Hepatocyte (in vitro differentiated cells): Measurements from ENCODE around the gene SLC35E1. TPM values are rescaled to one million over a fixed set of nuclear protein-coding genes. Genes with fewer than 3 reads are reported as not detected.

ENCODE experiments used
- DNase-seq: peaks from one replicate; pipeline ENCODE4 v3.0.0-alpha.2; 2016; ENCODE audit warnings: low spot score
- H2AFZ ChIP-seq: fragments of 200-600 bp; sonication (generic); 2 replicates; pipeline ENCODE4 v1.6.0; 2016; ENCODE audit warnings: antibody characterized with exemption, mild to moderate bottlenecking
- H3K27ac ChIP-seq: fragments of 200-600 bp; sonication (generic); 2 replicates; pipeline ENCODE4 v1.5.1; 2016; ENCODE audit warnings: mild to moderate bottlenecking
- H3K27me3 ChIP-seq: fragments of 200-600 bp; sonication (generic); 2 replicates; pipeline ENCODE4 v1.6.1; 2016
- H3K36me3 ChIP-seq: fragments of 200-600 bp; sonication (generic); replicated peaks from 2 replicates; pipeline ENCODE4 v1.5.1; 2016; ENCODE audit warnings: low read depth; ENCODE audit not compliant: insufficient read depth
- H3K4me1 ChIP-seq: fragments of 200-600 bp; sonication (generic); 2 replicates; pipeline ENCODE4 v1.5.1; 2016; ENCODE audit warnings: mild to moderate bottlenecking, moderate library complexity; ENCODE audit not compliant: insufficient read depth
- H3K4me2 ChIP-seq: fragments of 200-600 bp; sonication (generic); 2 replicates; pipeline ENCODE4 v1.6.0; 2016
- H3K4me3 ChIP-seq: fragments of 200-600 bp; sonication (generic); 2 replicates; pipeline ENCODE4 v1.5.1; 2016; ENCODE audit warnings: mild to moderate bottlenecking
- H3K79me2 ChIP-seq: fragments of 200-600 bp; sonication (generic); 2 replicates; pipeline ENCODE4 v1.6.0; 2017; ENCODE audit warnings: mild to moderate bottlenecking
- H3K9me2 ChIP-seq: fragments of 200-600 bp; sonication (generic); replicated peaks from 2 replicates; pipeline ENCODE4 v1.6.0; 2017; ENCODE audit warnings: mild to moderate bottlenecking; ENCODE audit not compliant: insufficient read depth
- H3K9me3 ChIP-seq: fragments of 200-600 bp; sonication (generic); 2 replicates; pipeline ENCODE4 v1.5.1; 2016; ENCODE audit warnings: low read depth, mild to moderate bottlenecking
- H4K20me1 ChIP-seq: fragments of 200-600 bp; sonication (generic); 2 replicates; pipeline ENCODE4 v1.6.0; 2016; ENCODE audit warnings: mild to moderate bottlenecking; ENCODE audit not compliant: insufficient read depth, poor library complexity, severe bottlenecking
- EZH2 ChIP-seq: fragments of 200-600 bp; sonication (generic); IDR thresholded peaks from 2 replicates; pipeline ENCODE4 v1.6.1; 2016; ENCODE audit warnings: antibody characterized with exemption, mild to moderate bottlenecking, borderline replicate concordance
- EZH2phosphoT487 ChIP-seq: fragments of 200-600 bp; sonication (generic); IDR thresholded peaks from one replicate; pipeline ENCODE4 v1.6.1; 2018; ENCODE audit warnings: antibody characterized with exemption, mild to moderate bottlenecking, low read depth, moderate library complexity; ENCODE audit not compliant: unreplicated experiment, severe bottlenecking
- WGBS: methylation state at CpG from one replicate; pipeline ENCODE4 v1.1.6; 2016; ENCODE audit warnings: low lambda C conversion rate; ENCODE audit errors: missing lambda C conversion rate; 5-methylcytosine and 5-hydroxymethylcytosine counted together
- polyA plus RNA-seq: library from polyadenylated mRNA; unstranded; fragments of >200 nt; fragmentation: Nextera tagmentation; extraction: Ambion mirVana; gene quantifications from 2 replicates; pipeline ENCODE4 v1.2.1, GENCODE V29; 2016
- total RNA-seq: library from RNA; depleted of rRNA; stranded (reverse); fragments of >200 nt; gene quantifications from 2 replicates; pipeline ENCODE4 v1.2.3, GENCODE V29; 2014
- TF ChIP-seq, protein P1 (sequence below): fragments of 200-600 bp; sonication (generic); IDR thresholded peaks from 2 replicates; pipeline ENCODE4 v1.5.1; 2016; ENCODE audit warnings: antibody characterized with exemption, mild to moderate bottlenecking; ENCODE audit not compliant: poor library complexity

The SLC35E1 gene
- total and polyA plus RNA-seq, 2 experiments from 2014 or later = 32.0 to 33.3 TPM

DNA sequence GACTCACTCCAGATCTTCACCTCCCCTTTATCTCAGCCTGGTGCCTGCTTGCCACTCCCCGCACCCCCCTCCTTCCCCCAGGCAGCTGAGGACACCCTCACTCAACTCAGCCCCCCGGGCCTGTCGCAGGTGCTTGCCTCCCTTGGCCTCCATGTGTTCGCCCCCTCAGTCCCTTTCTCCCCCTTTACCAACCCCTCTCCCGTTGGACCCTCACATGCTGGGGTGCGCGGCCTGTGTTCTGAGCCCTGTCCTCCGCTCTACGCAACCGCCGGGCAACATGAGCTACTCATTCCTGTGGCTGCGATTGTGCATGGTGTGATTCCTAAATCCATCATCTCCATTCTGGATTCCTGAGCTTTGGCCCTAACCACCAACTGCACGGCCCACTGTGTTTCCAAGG, 35.1 kb downstream of the SLC35E1 start:
- H3K79me2 ChIP-seq = peaks cover 62% of the 10 kb centered on the region
- no peak overlapping the region for H3K27ac ChIP-seq
- TF ChIP-seq EZH2phosphoT487 (no peak), EZH2 (no peak)
- TF ChIP-seq, protein P1, sequence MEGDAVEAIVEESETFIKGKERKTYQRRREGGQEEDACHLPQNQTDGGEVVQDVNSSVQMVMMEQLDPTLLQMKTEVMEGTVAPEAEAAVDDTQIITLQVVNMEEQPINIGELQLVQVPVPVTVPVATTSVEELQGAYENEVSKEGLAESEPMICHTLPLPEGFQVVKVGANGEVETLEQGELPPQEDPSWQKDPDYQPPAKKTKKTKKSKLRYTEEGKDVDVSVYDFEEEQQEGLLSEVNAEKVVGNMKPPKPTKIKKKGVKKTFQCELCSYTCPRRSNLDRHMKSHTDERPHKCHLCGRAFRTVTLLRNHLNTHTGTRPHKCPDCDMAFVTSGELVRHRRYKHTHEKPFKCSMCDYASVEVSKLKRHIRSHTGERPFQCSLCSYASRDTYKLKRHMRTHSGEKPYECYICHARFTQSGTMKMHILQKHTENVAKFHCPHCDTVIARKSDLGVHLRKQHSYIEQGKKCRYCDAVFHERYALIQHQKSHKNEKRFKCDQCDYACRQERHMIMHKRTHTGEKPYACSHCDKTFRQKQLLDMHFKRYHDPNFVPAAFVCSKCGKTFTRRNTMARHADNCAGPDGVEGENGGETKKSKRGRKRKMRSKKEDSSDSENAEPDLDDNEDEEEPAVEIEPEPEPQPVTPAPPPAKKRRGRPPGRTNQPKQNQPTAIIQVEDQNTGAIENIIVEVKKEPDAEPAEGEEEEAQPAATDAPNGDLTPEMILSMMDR = no peak
- H3K36me3 ChIP-seq = no peaks in the 10 kb centered on the region
- peaks cover 35% of the 10 kb centered on the region for H4K20me1 ChIP-seq
- no peaks in the 10 kb centered on the region for H3K9me3 ChIP-seq
- no peaks in the 10 kb centered on the region for H3K9me2 ChIP-seq
- DNase-seq = no peak
- no peak overlapping the region for H3K4me3 ChIP-seq
- H3K4me2 ChIP-seq = no peak overlapping the region
- no peak overlapping the region for H2AFZ ChIP-seq
- no peaks in the 10 kb centered on the region for H3K27me3 ChIP-seq
- 98% methylated on average over 9 of the region's 13 CpGs for WGBS
- peaks cover 6% of the 10 kb centered on the region for H3K4me1 ChIP-seq

DNA sequence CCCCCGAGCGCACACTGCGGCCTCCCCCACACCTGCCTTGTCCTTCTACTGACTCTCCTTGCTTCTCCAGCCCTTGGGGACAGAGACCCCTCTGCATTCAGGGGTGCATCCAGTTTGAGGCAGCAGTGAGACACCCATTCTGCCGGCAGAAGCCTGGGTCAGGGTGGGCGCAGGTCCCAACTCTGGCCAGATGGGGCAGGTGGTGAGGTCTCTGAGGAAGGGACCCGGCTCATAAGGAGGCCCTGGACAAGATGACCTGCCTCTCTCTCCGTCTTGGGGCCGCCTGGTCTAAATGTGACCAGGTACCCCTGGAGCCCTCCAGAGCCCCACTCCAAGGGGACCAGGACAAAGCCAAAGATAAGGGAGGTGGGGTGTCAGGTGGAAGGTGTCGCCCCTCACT, 36.1 kb downstream of the SLC35E1 start:
- Histone ChIP-seq H2AFZ (no peak overlapping the region), H3K4me3 (no peak overlapping the region), H3K4me2 (no peak overlapping the region), H3K4me1 (peaks cover 4% of the 10 kb centered on the region), H4K20me1 (peaks cover 29% of the 10 kb centered on the region), H3K27me3 (no peaks in the 10 kb centered on the region), H3K27ac (no peak overlapping the region), H3K36me3 (no peaks in the 10 kb centered on the region), H3K79me2 (peaks cover 53% of the 10 kb centered on the region), H3K9me2 (no peaks in the 10 kb centered on the region), H3K9me3 (no peaks in the 10 kb centered on the region)
- 93% methylated on average over 9 of the region's 9 CpGs for WGBS
- TF ChIP-seq, protein P1 = no peak
- DNase-seq = no peak

DNA sequence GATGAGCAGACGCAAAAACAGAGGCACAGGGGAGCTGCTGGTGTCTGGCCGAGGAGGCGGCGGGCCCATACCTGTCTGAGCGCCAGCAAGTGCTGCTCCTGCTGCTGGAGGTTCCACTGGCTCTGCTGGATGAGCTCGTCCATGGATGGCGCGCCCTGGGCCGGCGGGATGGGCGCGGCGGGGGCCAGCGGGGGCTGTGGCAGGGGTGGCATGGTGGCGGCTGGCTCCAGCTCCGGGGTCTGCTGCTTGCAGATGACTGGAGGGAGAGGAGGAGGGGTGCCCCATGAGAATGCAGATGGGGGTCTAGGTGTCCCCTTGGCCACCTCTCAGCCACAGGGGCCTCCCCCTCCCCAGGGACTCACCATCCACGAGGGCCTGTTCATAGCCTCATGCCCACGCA, 36.8 kb downstream of the SLC35E1 start:
- Histone ChIP-seq H3K79me2 (peaks cover 45% of the 10 kb centered on the region), H3K36me3 (no peaks in the 10 kb centered on the region), H3K4me1 (no peaks in the 10 kb centered on the region), H4K20me1 (peaks cover 26% of the 10 kb centered on the region), H3K4me3 (no peak overlapping the region), H3K4me2 (no peak overlapping the region), H3K27me3 (no peaks in the 10 kb centered on the region), H3K9me3 (no peaks in the 10 kb centered on the region), H3K9me2 (no peaks in the 10 kb centered on the region), H3K27ac (no peak overlapping the region), H2AFZ (no peak overlapping the region)
- TF ChIP-seq EZH2 = no peak
- no peak for TF ChIP-seq EZH2phosphoT487
- TF ChIP-seq, protein P1 = no peak
- no peak for DNase-seq
- WGBS = 95% methylated on average over 11 of the region's 18 CpGs
